HG03457 (cell line): ENCODE measurements around the gene TRIM27.
A peak's percentile ranks its signal among the peaks of the same experiment; 100 is the strongest.
"Not testable (repeated sequence)": the region's sequence is repeated elsewhere in the genome, so short reads cannot be mapped to it uniquely, and the experiment has no call there.

Experiments
- ATAC-seq: cut with Tn5 transposase; IDR thresholded peaks from one replicate; pipeline ENCODE4 v1.9.1; 2021; ENCODE audit warnings: moderate number of reproducible peaks; ENCODE audit not compliant: unreplicated experiment

The TRIM27 gene

GRCh38 chr6:28896505-28897368 lies 27.0 kb downstream of the TRIM27 start:
- peak; percentile 4 for ATAC-seq

GRCh38 chr6:28895131-28895812 lies 28.5 kb downstream of the TRIM27 start:
- ATAC-seq = peak; percentile 53

- ATAC-seq = no peak
These were observed 30.5 kb downstream of the TRIM27 start for GRCh38 chr6:28893172-28893799.

- ATAC-seq = no peak
These were observed 31.3 kb downstream of the TRIM27 start for GRCh38 chr6:28892525-28892924.

- no peak for ATAC-seq
These were observed 35.8 kb downstream of the TRIM27 start for GRCh38 chr6:28887796-28888496.

GRCh38 chr6:28886079-28886439 lies 37.7 kb downstream of the TRIM27 start:
- ATAC-seq = no peak

GRCh38 chr6:28884423-28885131 lies 39.2 kb downstream of the TRIM27 start:
- no peak for ATAC-seq

GRCh38 chr6:28880894-28881780 lies 42.6 kb downstream of the TRIM27 start:
- no peak for ATAC-seq

- no peak for ATAC-seq
These were observed 43.3 kb downstream of the TRIM27 start for GRCh38 chr6:28880519-28880893.

GRCh38 chr6:28876710-28877109 lies 47.1 kb downstream of the TRIM27 start:
- no peak for ATAC-seq

- no peak for ATAC-seq
These were observed 48.5 kb downstream of the TRIM27 start for GRCh38 chr6:28875191-28875747.

- ATAC-seq = not testable (repeated sequence)
These were observed 51.5 kb downstream of the TRIM27 start for GRCh38 chr6:28872157-28872817.

- ATAC-seq = no peak
These were observed 52.2 kb downstream of the TRIM27 start for GRCh38 chr6:28871335-28872156.

GRCh38 chr6:28868873-28869272 lies 54.9 kb downstream of the TRIM27 start:
- ATAC-seq = no peak

GRCh38 chr6:28867086-28867409 lies 56.7 kb downstream of the TRIM27 start:
- ATAC-seq = no peak

GRCh38 chr6:28866205-28867085 lies 57.3 kb downstream of the TRIM27 start:
- not testable (repeated sequence) for ATAC-seq
